ENCODE data around the gene SRPK2. TPM values are rescaled to one million over a fixed set of nuclear protein-coding genes. Genes with fewer than 3 reads are reported as not detected.

SRPK2 gene
- total and polyA plus RNA-seq, 2 of the 8 experiments (the other 6 are each of a cell fraction or from before 2014, with no cell fraction given): 10.0 to 47.1 TPM

- TF ChIP-seq EP300 (IDR thresholded peaks at IDR 0.05; ENCODE audit: borderline replicate concordance in 1 of 2, low read depth in 2 of 2, low read length in 2 of 2) (no peak), HDAC6 (IDR thresholded peaks at IDR 0.05; ENCODE audit: low read depth, low read length) (no peak), EGR1 (IDR thresholded peaks at IDR 0.05; ENCODE audit: borderline replicate concordance, low read depth, low read length) (no peak), POLR2A (IDR thresholded peaks at IDR 0.05; ENCODE audit: control extremely low read depth in 1 of 2, low read depth in 2 of 2, low read length in 2 of 2) (no peak), PHF8 (conservative IDR thresholded peaks at IDR 0.05; ENCODE audit: low read depth, low read length) (no peak), RBBP5 (IDR thresholded peaks at IDR 0.05; ENCODE audit: borderline replicate concordance, low read depth, low read length) (no peak), SP4 (IDR thresholded peaks at IDR 0.05; ENCODE audit: low read length) (no peak), CEBPB (IDR thresholded peaks at IDR 0.05; ENCODE audit: low read depth, low read length) (no peak), JUN (IDR thresholded peaks at IDR 0.05; ENCODE audit: low read depth, low read length) (no peak), POLR2AphosphoS5 (IDR thresholded peaks at IDR 0.05; ENCODE audit: low read depth, low read length) (no peak), KDM4A (IDR thresholded peaks at IDR 0.05; ENCODE audit: low read depth, low read length, severe bottlenecking) (no peak)
These were observed 90.7 kb downstream of the SRPK2 start (continued) for GRCh38 chr7:105297985-105298384.
